Keratinocyte (primary cell): ENCODE measurements around the gene NAA15. TPM values are rescaled to one million over a fixed set of nuclear protein-coding genes. Genes with fewer than 3 reads are reported as not detected.

Experiments
- DNase-seq: peaks from one replicate; pipeline ENCODE4 v3.0.0-alpha.2; 2011; ENCODE audit warnings: low read depth, missing footprints, low spot score
- FAIRE-seq: peaks from 2 replicates; lab custom pipeline; 2011; peaks lifted over from hg19 to GRCh38; lab: Jason Lieb, UNC
- H2AFZ ChIP-seq: 2 replicates; pipeline ENCODE4 v1.6.0; 2012; ENCODE audit warnings: low read length, control low read depth, inconsistent platforms; ENCODE audit not compliant: control insufficient read depth
- H3K27ac ChIP-seq: 2 replicates; pipeline ENCODE4 v1.5.1; 2011; ENCODE audit warnings: low read length; ENCODE audit not compliant: control insufficient read depth, insufficient read depth
- H3K27me3 ChIP-seq: 3 replicates; pipeline ENCODE4 v1.6.0; 2011; ENCODE audit warnings: low read length; ENCODE audit not compliant: control insufficient read depth, insufficient read depth; ENCODE audit errors: extremely low read depth
- H3K36me3 ChIP-seq, 2 experiments: 2 replicates in 1 of 2; 3 replicates in 1 of 2; pipeline ENCODE4 v1.5.1; 2011; ENCODE audit warnings: low read length in 2 of 2, mild to moderate bottlenecking in 1 of 2; ENCODE audit not compliant: control insufficient read depth in 2 of 2, insufficient read depth in 2 of 2; ENCODE audit errors: extremely low read depth in 1 of 2
- H3K4me1 ChIP-seq: 3 replicates; pipeline ENCODE4 v1.5.1; 2011; ENCODE audit warnings: low read length; ENCODE audit not compliant: control insufficient read depth, insufficient read depth; ENCODE audit errors: extremely low read depth
- H3K4me2 ChIP-seq: 3 replicates; pipeline ENCODE4 v1.6.0; 2011; ENCODE audit warnings: low read depth, low read length; ENCODE audit not compliant: control insufficient read depth, insufficient read depth; ENCODE audit errors: extremely low read depth
- H3K4me3 ChIP-seq, 3 experiments: fragments of 200-600 bp in 1 of 3; sonication (generic) in 1 of 3; 2 replicates in 2 of 3; 3 replicates in 1 of 3; pipeline ENCODE4 v1.5.1; 2011 to 2016; ENCODE audit warnings: low read length in 3 of 3, mild to moderate bottlenecking in 3 of 3, control low read depth in 2 of 3, inconsistent platforms in 1 of 3, low read depth in 1 of 3, mixed read lengths in 1 of 3, mixed run types in 1 of 3, moderate library complexity in 1 of 3; ENCODE audit not compliant: control insufficient read depth in 2 of 3, insufficient read depth in 2 of 3; ENCODE audit errors: extremely low read depth in 1 of 3
- H3K79me2 ChIP-seq: 2 replicates; pipeline ENCODE4 v1.6.0; 2012; ENCODE audit warnings: low read length; ENCODE audit not compliant: control insufficient read depth, insufficient read depth
- H3K9ac ChIP-seq: 3 replicates; pipeline ENCODE4 v1.6.0; 2011; ENCODE audit warnings: low read length; ENCODE audit not compliant: control insufficient read depth, insufficient read depth; ENCODE audit errors: extremely low read depth
- H3K9me1 ChIP-seq: 3 replicates; pipeline ENCODE4 v1.6.0; 2011; ENCODE audit warnings: low read length; ENCODE audit not compliant: control insufficient read depth, insufficient read depth; ENCODE audit errors: extremely low read depth
- H3K9me3 ChIP-seq: 2 replicates; pipeline ENCODE4 v1.5.1; 2012; ENCODE audit warnings: low read depth, low read length; ENCODE audit not compliant: control insufficient read depth
- H4K20me1 ChIP-seq: 3 replicates; pipeline ENCODE4 v1.6.0; 2011; ENCODE audit warnings: low read length; ENCODE audit not compliant: control insufficient read depth, insufficient read depth; ENCODE audit errors: extremely low read depth
- CTCF ChIP-seq, 3 experiments: IDR thresholded peaks in 1 of 3; conservative IDR thresholded peaks in 1 of 3; optimal IDR thresholded peaks in 1 of 3; 2 replicates in 2 of 3; 3 replicates in 1 of 3; pipeline versions ENCODE3 to v1.5.1; 2011; ENCODE audit warnings: low read length in 3 of 3, mild to moderate bottlenecking in 3 of 3, moderate library complexity in 2 of 3, control low read depth in 1 of 3, inconsistent platforms in 1 of 3; ENCODE audit not compliant: insufficient read depth in 2 of 3; ENCODE audit errors: extremely low read depth in 1 of 3
- EZH2 ChIP-seq: IDR thresholded peaks from one replicate; pipeline ENCODE4 v1.6.1; 2012; ENCODE audit warnings: inconsistent platforms, mild to moderate bottlenecking, low read length, moderate library complexity
- dilution Hi-C: fragments of 300-500 bp; cut with MboI; formaldehyde crosslinking; loops from one replicate; pipeline ENCODE4 v1.7.0; 2020; ENCODE audit warnings: low sequenced_read_pairs; ENCODE audit not compliant: extremely low pct_ligation_motif_present
- polyA minus RNA-seq, 3 experiments: library from RNA; depleted of rRNA, polyadenylated mRNA; stranded (reverse); fragments of >200 nt; gene quantifications; 1 replicate in 1 of 3; 2 replicates in 1 of 3; 3 replicates in 1 of 3; pipeline ENCODE4 v1.2.3, GENCODE V29; 2011
- polyA plus RNA-seq, 5 experiments: library from polyadenylated mRNA; depleted of rRNA in 3 of 5; stranded (reverse) in 3 of 5; stranded (forward) in 1 of 5; unstranded in 1 of 5; fragments of >200 nt; gene quantifications; 1 replicate in 1 of 5; 2 replicates in 3 of 5; 3 replicates in 1 of 5; pipeline versions ENCODE4 v1.2.1 to v1.2.3, GENCODE V29; 2011 to 2012; ENCODE audit warnings: missing spikeins in 2 of 5, low read depth in 1 of 5, low replicate concordance in 1 of 5

Gene NAA15
- polyA plus RNA-seq (17.5 to 37.2 TPM (median 23.2 TPM) in 3 replicates), polyA minus RNA-seq (3.6 to 77.0 TPM (median 21.9 TPM) in 3 replicates)
- polyA plus RNA-seq (2011; ENCODE audit: low read depth), result 30.1 TPM
- polyA plus RNA-seq (2011; cell fraction: cytosol; rRNA removed), result 13.8 and 27.8 TPM in 2 replicates
- polyA plus RNA-seq (2011; cell fraction: nucleus; rRNA removed), result 24.7 and 33.6 TPM in 2 replicates
- 21.8 and 41.3 TPM in 2 replicates for polyA plus RNA-seq (2012; ENCODE audit: low replicate concordance)
- 20.9 TPM for polyA minus RNA-seq (2011; cell fraction: cytosol; rRNA and poly(A)+ RNA removed)
- 33.9 and 75.4 TPM in 2 replicates for polyA minus RNA-seq (2011; cell fraction: nucleus; rRNA and poly(A)+ RNA removed)

GRCh38 chr4:139301113-139301820, at the start of gene NAA15:
Gene NAA15 (plus strand): TSS chr4:139301505. CDS start chr4:139301778, 273 bp downstream.
- no peak for TF ChIP-seq CTCF (optimal IDR thresholded peaks at IDR 0.05 in 1 of 3, IDR thresholded peaks at IDR 0.05 in 1 of 3, conservative IDR thresholded peaks at IDR 0.05 in 1 of 3; ENCODE audit: extremely low read depth in 1 of 3, insufficient read depth in 2 of 3, low read length in 3 of 3)
- TF ChIP-seq EZH2, result no peak
- H3K4me3 ChIP-seq, result peak within 1 kb of the TSS; percentile 86 to 93 (median 91)
- H3K9me1 ChIP-seq, result no peaks in the 10 kb centered on the region
- H4K20me1 ChIP-seq, result no peaks in the 10 kb centered on the region
- H3K4me2 ChIP-seq, result peak within 1 kb of the TSS; percentile 100
- H3K4me1 ChIP-seq, result peaks cover 37% of the 10 kb centered on the region
- dilution Hi-C loops, result no loop called here
- FAIRE-seq (peak; percentile 57), DNase-seq (peak; percentile 74)
- peak within 1 kb of the TSS; percentile 95 for H3K27ac ChIP-seq
- no peaks in the 10 kb centered on the region for H3K27me3 ChIP-seq
- peaks cover 1 to 4% of the 10 kb centered on the region in 2 experiments for H3K36me3 ChIP-seq
- peaks cover 48% of the 10 kb centered on the region for H3K79me2 ChIP-seq
- no peaks in the 10 kb centered on the region for H3K9me3 ChIP-seq
- H2AFZ ChIP-seq, result peak within 1 kb of the TSS; percentile 98
- H3K9ac ChIP-seq, result peak within 1 kb of the TSS; percentile 95

- Histone ChIP-seq H2AFZ (no peak overlapping the region), H3K9ac (no peak overlapping the region), H4K20me1 (no peaks in the 10 kb centered on the region), H3K9me3 (no peaks in the 10 kb centered on the region), H3K4me2 (no peak overlapping the region), H3K27ac (no peak overlapping the region), H3K9me1 (no peaks in the 10 kb centered on the region), H3K4me1 (peaks cover 3% of the 10 kb centered on the region), H3K79me2 (no peaks in the 10 kb centered on the region), H3K27me3 (no peaks in the 10 kb centered on the region), H3K4me3 (no peak overlapping the region), H3K36me3 (no peaks in the 10 kb centered on the region)
- FAIRE-seq (no peak), DNase-seq (no peak)
- dilution Hi-C loops, result no loop called here
- TF ChIP-seq EZH2 (no peak), CTCF (optimal IDR thresholded peaks at IDR 0.05 in 1 of 3, IDR thresholded peaks at IDR 0.05 in 1 of 3, conservative IDR thresholded peaks at IDR 0.05 in 1 of 3; ENCODE audit: extremely low read depth in 1 of 3, insufficient read depth in 2 of 3, low read length in 3 of 3) (no peak)
These were observed 48.3 kb upstream of the NAA15 start for GRCh38 chr4:139253046-139253445.
